Measurements from ENCODE around the gene MCF2L. TPM values are rescaled to one million over a fixed set of nuclear protein-coding genes. Genes with fewer than 3 reads are reported as not detected.

Gene MCF2L
- total and polyA plus RNA-seq, 10 of the 15 experiments (the other 5 are each of a cell fraction or from before 2014, with no cell fraction given) = 0.06 to 1.1 (median 0.21) TPM; not detected in 2

DNA sequence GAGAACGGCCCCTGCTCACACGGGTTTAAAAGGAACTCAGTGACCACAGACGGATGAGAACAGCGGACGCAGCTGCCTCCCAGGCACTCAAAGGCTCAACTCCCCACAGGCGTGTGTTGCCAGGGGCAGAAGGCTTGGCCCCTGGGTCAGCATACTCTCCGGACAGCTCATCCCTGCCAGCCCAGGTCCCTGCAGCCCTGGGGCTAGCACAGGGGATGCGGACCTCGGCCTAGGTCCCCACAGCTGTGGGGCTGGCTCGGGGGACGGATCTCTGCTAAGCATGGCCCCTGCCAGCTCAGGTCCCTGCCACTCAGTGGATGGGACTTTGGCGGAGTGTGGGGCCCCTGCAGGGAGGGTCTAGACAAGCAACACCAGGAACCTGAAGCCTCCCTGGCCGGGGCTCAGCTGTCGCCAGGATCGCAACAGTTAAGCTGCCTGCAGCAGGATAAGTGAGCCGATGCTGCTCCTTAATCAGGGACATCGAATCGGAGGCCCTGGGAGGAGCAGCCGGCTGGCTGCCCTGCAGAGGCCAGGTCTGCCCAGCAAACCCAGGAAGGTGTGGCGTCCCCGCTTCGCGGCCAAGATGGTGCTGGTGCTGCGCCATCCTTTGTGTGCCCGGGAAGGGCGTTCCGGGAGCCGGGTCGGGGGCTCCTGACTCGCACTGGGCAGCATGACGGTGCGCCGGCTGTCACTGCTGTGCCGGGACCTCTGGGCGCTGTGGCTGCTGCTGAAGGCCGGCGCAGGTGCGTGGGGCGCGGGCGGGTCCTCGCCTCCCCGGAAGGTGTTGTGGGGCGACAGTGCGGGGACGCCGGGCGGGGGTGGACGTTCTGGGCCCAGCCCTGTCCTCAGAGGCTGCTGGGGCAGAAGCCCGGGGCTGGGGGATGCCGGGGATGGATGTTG, 32.5 kb downstream of the MCF2L start (continued):
- TF ChIP-seq, protein P1, sequence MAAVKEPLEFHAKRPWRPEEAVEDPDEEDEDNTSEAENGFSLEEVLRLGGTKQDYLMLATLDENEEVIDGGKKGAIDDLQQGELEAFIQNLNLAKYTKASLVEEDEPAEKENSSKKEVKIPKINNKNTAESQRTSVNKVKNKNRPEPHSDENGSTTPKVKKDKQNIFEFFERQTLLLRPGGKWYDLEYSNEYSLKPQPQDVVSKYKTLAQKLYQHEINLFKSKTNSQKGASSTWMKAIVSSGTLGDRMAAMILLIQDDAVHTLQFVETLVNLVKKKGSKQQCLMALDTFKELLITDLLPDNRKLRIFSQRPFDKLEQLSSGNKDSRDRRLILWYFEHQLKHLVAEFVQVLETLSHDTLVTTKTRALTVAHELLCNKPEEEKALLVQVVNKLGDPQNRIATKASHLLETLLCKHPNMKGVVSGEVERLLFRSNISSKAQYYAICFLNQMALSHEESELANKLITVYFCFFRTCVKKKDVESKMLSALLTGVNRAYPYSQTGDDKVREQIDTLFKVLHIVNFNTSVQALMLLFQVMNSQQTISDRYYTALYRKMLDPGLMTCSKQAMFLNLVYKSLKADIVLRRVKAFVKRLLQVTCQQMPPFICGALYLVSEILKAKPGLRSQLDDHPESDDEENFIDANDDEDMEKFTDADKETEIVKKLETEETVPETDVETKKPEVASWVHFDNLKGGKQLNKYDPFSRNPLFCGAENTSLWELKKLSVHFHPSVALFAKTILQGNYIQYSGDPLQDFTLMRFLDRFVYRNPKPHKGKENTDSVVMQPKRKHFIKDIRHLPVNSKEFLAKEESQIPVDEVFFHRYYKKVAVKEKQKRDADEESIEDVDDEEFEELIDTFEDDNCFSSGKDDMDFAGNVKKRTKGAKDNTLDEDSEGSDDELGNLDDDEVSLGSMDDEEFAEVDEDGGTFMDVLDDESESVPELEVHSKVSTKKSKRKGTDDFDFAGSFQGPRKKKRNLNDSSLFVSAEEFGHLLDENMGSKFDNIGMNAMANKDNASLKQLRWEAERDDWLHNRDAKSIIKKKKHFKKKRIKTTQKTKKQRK (IDR thresholded peaks at IDR 0.05; ENCODE audit: low read depth, low read length) = no peak
- TF ChIP-seq CHD1 (IDR thresholded peaks at IDR 0.05; ENCODE audit: low read depth, low read length) = no peak

DNA sequence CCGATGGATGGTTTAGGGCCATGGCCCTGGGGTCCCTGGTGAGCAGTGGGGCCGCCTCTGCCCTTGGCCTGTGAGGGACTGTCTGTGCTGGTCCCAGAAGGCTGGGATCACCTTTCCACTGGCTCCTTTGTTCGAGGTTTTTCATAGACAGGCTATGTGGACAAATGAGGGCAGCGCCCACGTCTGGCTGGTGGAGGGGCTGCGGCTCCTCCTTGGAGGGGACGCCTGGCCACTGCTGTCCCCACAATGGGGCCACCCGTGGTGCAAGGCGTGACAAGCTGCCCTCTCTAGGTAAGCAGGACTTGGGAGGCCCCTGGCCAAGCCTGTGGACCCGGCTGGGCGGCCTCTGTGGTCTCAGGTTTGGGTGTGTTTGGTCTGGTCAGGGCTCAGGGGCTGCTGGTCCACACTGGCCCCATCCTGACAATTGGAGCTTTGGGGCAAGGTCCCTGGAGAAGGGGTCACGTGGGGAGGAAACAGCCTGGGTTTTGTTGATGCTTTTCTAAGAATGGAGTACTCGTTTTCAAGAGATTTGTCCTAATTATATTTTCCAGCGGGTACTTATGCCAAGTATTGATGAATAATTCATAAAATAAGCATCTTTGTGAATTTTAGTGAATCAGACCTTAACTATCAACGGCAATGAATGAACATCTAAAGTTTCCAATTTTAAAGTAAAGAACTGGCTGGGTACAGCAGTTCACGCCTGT, 33.3 kb downstream of the MCF2L start:
- intact Hi-C loops (cut with micrococcal nuclease; ENCODE audit: unreplicated experiment) = no loop called here
- Histone ChIP-seq H3K4me3 (no peak overlapping the region), H3K27me3 (replicated peaks in 1 of 2; ENCODE audit: control insufficient read depth in 2 of 2, insufficient read depth in 2 of 2, low read length in 1 of 2) (no peaks in the 10 kb centered on the region), H3K36me3 (ENCODE audit: control insufficient read depth in 2 of 2, insufficient read depth in 2 of 2, low read length in 1 of 2) (no peaks in the 10 kb centered on the region), H3K4me2 (ENCODE audit: control insufficient read depth, insufficient read depth) (no peak overlapping the region), H3K79me2 (ENCODE audit: control insufficient read depth, insufficient read depth, low read length) (no peaks in the 10 kb centered on the region), H3K27ac (ENCODE audit: control insufficient read depth, insufficient read depth) (no peak overlapping the region), H3K4me1 (ENCODE audit: control insufficient read depth, insufficient read depth, low read length) (no peaks in the 10 kb centered on the region), H4K20me1 (ENCODE audit: control insufficient read depth, insufficient read depth) (no peaks in the 10 kb centered on the region), H3K9ac (ENCODE audit: control insufficient read depth, insufficient read depth, low read length) (no peak overlapping the region), H3K9me3 (replicated peaks; ENCODE audit: control insufficient read depth, insufficient read depth, low read length) (no peaks in the 10 kb centered on the region; the same call in 2 of the 3 replicates), H2AFZ (ENCODE audit: control insufficient read depth, low read depth, low read length) (no peak overlapping the region)
- 29% methylated on average over 16 of the region's 16 CpGs for WGBS (ENCODE audit: insufficient coverage, insufficient replicate concordance, low lambda C conversion rate, missing lambda C conversion rate)
- ATAC-seq (no peak; the same call in 2 of the 3 replicates), DNase-seq (ENCODE audit: low read depth, low spot score) (no peak), FAIRE-seq (no peak)
- ChIA-PET CTCF (no interaction called here), RAD21 (ENCODE audit: unreplicated experiment) (no interaction called here), POLR2A (no interaction called here), SMC1A (ENCODE audit: uncharacterized antibody, unreplicated experiment) (no interaction called here)
- in situ Hi-C loops (cut with MboI) = no loop called here
- no peak for TF ChIP-seq PAX8 (IDR thresholded peaks at IDR 0.05)
- TF ChIP-seq, protein P2, sequence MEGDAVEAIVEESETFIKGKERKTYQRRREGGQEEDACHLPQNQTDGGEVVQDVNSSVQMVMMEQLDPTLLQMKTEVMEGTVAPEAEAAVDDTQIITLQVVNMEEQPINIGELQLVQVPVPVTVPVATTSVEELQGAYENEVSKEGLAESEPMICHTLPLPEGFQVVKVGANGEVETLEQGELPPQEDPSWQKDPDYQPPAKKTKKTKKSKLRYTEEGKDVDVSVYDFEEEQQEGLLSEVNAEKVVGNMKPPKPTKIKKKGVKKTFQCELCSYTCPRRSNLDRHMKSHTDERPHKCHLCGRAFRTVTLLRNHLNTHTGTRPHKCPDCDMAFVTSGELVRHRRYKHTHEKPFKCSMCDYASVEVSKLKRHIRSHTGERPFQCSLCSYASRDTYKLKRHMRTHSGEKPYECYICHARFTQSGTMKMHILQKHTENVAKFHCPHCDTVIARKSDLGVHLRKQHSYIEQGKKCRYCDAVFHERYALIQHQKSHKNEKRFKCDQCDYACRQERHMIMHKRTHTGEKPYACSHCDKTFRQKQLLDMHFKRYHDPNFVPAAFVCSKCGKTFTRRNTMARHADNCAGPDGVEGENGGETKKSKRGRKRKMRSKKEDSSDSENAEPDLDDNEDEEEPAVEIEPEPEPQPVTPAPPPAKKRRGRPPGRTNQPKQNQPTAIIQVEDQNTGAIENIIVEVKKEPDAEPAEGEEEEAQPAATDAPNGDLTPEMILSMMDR (IDR thresholded peaks at IDR 0.05 in 2 of 3, conservative IDR thresholded peaks at IDR 0.05 in 1 of 3; ENCODE audit: control insufficient read depth in 2 of 3, extremely low read depth in 1 of 3, insufficient read depth in 1 of 3, low read depth in 3 of 3, low read length in 3 of 3) = 0 out of 6 replicates have a peak, but pooled peaks of 1 of the 3 experiments have one; percentile 3
- no peak for TF ChIP-seq NFYB (IDR thresholded peaks at IDR 0.05; ENCODE audit: insufficient read depth, low read depth, low read length)
- no peak for TF ChIP-seq MTA3 (IDR thresholded peaks at IDR 0.05; ENCODE audit: borderline replicate concordance, low read length)
- BruUV-seq (replicated peaks) = no TSS peak
